Activated CD8-positive, alpha-beta memory T cell treated with anti-CD3 and anti-CD28 coated beads for 36 hours (primary cell): ENCODE data around the gene ADGRL3. TPM values are rescaled to one million over a fixed set of nuclear protein-coding genes. Genes with fewer than 3 reads are reported as not detected.
"Not testable (repeated sequence)": the region's sequence is repeated elsewhere in the genome, so short reads cannot be mapped to it uniquely, and the experiment has no call there.

ENCODE experiments used
- CTCF ChIA-PET: fragments of 350-600 bp; sonication (Branson Sonifier 250); formaldehyde crosslinking; loops from one replicate; lab custom pipeline; 2021; ENCODE audit warnings: antibody characterized with exemption; lab: Charles Lee
- POLR2A ChIA-PET: fragments of 350-600 bp; sonication (Branson Sonifier 250); formaldehyde crosslinking; loops from one replicate; lab custom pipeline; 2021; ENCODE audit warnings: antibody characterized with exemption; lab: Charles Lee
- total RNA-seq, 2 experiments: library from RNA; stranded (reverse); gene quantifications; one replicate each; pipeline ENCODE4 v1.2.3, GENCODE V29; 2021

ADGRL3 gene
- total RNA-seq, 2 experiments from 2014 or later: not detected

DNA sequence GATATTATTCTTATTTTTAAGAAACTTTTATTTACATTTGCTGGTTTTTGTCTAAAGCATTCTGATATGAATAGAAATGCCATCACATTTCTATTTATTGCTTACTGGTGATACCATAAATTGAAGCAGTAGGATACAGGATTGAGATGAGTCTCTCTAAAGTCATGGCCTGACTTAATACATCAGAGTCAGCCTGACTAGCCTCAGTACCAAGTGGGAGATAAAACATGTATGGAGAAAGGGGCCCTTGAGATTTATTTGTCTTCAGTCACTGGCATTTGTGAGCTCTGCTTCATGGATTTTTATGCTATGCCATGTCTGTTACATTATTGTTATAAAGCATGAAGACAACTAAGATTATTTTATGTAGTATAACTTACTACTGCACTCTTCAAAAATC is 465.5 kb downstream of the ADGRL3 start:
- ChIA-PET CTCF (no interaction called here), POLR2A (no interaction called here)

DNA sequence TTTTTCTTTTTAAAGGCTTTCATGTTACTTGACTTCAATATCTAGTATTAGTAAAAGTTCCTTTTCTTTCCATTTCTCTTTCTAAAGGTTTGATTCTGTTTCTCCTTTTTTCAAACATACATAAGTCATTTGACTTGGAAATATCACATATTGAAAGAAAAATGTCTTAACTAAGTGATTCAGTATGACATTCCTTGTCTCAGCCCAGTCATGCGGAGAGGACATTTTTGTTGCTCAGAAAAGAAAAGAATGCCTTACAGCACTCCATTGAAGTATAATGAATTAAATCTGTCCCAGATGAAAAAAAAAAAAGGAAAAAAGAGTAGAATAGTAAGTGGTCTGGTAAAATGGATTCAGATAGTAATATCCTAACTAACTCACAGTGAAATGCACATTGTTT is 466.1 kb downstream of the ADGRL3 start:
- ChIA-PET POLR2A (no interaction called here), CTCF (no interaction called here)

DNA sequence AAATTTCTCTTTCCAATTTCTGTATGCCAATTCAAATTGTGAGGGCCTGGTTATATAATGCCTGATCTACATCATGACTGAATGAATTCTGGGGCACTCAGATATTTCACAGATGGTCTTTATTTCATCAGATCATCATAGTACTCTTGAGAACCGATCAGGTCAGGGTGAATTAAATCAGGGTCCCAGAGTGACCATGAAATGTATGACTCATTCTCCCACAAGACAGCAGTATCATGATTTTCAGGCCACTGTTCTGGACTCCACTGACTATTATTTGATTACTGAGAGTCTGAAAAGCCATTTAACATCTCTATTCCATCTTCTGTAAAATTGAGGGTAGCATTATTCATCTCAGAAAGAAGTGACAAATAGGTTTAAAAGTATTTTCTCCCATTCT is 471.5 kb downstream of the ADGRL3 start:
- CTCF ChIA-PET: no interaction called here

GRCh38 chr4:61675464-61675863 is 475.3 kb downstream of the ADGRL3 start:
- POLR2A ChIA-PET: no interaction called here
- CTCF ChIA-PET: interaction anchor here (0.6 kb wide), 1 partner anchor 558 kb away, joined by 4 read pairs; no protein-coding TSS in a partner anchor

More for the DNA sequence above, 471.5 kb downstream of the ADGRL3 start:
- POLR2A ChIA-PET: no interaction called here

GRCh38 chr4:61678297-61678696 is 478.2 kb downstream of the ADGRL3 start:
- ChIA-PET POLR2A (no interaction called here), CTCF (no interaction called here)

DNA sequence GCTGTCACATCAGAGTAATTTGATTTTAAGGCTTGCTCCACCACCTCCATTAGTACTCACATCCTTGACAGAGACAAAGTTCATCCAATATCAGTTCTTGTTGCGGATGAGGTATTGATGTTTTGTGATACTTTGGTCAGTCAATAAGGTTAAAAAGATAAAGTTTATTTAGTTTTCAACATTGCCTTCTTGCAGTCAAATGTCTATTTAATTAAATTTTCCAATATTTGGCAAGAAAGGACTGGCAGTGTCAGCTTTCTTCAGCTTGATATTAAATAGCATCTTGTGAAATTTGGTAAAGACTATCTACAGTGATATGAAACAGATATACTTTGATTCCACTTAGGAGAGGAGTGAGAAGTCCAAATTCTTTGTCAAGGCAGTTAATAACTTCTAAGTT is 493.4 kb downstream of the ADGRL3 start:
- ChIA-PET POLR2A (no interaction called here), CTCF (no interaction called here)

DNA sequence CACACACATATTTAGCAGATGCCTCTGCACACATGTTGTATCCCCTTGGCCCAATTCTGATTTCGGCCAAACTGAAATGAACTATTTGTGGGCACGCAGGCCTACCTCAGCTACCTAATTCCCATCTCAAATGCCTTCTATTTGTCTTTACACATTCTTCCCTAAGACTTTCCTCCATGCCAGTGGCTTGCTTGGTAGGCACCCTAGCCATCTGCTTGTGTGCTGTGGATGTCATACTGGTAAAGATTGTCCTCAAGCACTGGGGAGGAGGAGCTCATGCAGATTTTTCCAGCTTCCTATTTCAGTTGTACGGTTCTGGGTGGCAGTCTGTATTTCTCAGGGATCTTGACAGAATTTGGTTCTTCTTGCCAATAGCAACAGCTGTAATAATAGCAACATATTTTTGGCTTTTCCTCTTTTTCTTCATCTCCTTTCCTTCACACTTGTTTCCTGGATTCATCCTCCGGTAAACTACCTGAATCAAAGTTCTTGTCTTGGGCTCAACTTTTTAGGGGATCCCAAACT is 514.3 kb downstream of the ADGRL3 start:
- CTCF ChIA-PET: no interaction called here
- POLR2A ChIA-PET: no interaction called here

- CTCF ChIA-PET: no interaction called here
These were observed 516.3 kb downstream of the ADGRL3 start for GRCh38 chr4:61716426-61716825.

DNA sequence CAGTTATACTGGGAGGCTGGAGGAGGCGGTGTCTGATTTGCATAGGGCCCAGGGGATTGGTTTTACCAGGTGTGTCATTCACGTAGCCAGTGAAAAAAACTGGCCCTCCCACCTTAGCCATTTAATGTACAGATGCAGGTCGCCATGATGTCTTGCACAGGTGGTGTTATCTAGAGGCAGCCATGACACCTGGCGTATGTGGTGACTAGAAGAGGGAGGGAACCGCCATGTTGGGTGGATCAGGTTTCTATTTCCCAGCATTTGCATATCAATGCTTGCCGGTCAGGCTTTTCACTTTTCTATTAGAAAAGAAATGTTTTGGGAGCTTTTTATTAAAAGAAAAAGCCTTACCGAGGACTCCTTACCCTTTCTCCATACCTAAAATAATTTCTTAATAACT is 523.4 kb downstream of the ADGRL3 start:
- CTCF ChIA-PET: no interaction called here
- POLR2A ChIA-PET: no interaction called here

More at GRCh38 chr4:61716426-61716825, 516.3 kb downstream of the ADGRL3 start:
- POLR2A ChIA-PET: no interaction called here

DNA sequence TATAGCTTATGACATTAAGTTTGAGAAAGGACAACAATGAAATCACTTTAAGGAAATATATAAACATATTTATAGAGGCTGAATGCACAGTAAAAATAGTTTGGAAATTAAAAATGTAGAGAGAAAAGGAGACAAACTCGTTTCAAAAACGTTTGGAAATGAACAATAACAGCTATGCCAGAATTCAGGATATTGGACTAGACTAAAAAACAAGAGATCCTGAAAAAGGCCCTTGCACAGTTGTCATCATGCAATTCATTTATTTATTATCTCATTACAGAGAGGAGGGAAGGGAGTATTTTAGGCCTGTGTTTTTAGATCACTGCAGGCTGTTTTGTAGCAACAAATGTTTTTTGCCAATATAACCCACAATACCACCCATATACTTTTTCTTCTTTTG is 527.2 kb downstream of the ADGRL3 start:
- POLR2A ChIA-PET: no interaction called here
- CTCF ChIA-PET: no interaction called here

DNA sequence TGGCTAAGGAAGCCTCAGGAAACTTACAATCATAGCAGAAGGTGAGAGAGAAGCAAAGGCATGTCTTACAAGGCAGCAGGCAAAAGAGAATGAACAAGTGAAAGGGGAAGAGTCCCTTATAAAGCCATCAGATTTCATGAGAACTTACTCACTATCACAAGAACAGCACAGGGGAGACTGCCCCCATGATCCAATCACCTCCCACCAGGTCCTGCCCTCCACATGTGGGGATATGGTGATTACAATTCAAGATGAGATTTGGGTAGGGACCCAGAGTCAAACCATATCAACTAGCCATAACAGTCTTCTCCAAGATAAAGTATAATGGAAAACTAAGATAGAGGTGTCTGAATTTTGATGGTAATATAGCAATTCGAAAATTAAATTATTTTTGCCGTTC is 534.3 kb downstream of the ADGRL3 start:
- CTCF ChIA-PET: no interaction called here
- POLR2A ChIA-PET: no interaction called here

- CTCF ChIA-PET: no interaction called here
- POLR2A ChIA-PET: no interaction called here
These were observed 539.8 kb downstream of the ADGRL3 start for GRCh38 chr4:61739887-61740286.

DNA sequence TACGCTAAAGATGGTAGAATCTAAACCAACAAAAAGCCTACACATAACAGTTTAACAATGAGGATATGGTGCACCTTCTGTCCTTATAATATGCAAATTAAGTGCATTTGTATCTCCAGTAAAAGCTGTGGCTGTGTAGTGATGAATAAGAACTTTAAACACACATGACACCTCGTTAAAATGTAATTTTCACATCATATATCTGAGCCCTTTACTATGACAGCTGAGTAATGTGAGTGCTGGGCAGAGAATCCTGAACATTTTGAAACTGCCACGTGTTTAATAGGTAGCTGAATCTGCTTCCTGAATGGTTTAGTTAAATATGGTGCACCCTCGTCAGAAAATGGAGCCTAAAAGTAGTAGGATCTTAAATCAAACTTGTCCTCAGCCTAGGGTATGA is 540.8 kb downstream of the ADGRL3 start:
- POLR2A ChIA-PET: no interaction called here
- CTCF ChIA-PET: no interaction called here

DNA sequence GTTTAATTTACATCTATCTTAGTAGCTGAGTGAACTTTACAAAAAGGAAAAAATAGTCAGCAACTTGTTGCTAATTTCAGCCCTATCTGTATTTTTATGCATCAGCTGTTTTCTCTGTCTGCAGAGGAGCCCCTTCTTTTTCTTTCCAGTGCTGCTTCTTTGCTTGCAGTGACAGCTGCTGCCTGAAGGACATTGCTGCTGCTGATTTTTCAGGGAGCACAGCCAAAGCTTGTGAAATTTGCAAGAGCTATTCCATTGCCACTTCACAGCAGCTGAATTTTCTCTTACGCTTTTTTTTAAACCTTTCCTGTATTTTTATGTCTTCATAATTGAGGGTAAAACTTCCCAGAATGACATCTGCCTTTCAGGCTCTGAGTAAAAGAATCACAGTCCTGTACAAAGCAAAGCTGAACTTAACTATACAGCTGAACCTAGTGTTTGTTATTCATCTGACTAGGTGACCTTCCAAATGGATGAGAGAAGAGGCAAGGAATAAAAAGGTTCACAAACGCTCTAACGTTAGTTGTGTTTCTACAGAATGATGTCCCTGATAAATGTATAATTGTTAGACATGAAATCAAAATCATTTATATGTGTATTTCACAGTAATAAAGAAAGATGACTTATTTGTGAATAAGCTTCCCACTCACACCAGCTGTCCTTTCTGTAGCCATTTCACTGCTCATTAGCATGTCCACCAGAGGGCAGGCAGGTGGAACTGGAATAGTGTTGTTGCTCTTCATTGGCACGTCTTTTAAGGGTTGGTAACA is 541.4 kb downstream of the ADGRL3 start:
- ChIA-PET CTCF (no interaction called here), POLR2A (no interaction called here)

DNA sequence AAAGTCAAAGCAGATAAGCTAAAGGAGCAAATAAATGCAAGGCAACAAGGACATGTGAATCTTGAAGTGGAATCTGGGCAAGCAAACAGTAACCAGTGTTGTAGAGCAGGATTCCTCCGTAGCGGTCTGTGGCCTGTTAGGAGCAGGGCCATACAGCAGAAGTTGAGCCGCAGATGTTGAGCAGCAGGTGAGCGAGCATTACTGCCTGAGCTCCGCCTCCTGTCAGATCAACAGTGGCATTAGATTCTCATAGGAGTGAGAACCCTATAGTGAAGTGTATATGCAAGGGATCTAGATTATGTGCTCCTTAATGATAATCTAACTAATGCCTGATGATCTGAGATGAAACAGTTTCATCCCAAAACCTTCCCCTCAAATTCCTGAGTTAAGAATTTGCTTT is 550.7 kb downstream of the ADGRL3 start:
- ChIA-PET POLR2A (no interaction called here), CTCF (no interaction called here)

DNA sequence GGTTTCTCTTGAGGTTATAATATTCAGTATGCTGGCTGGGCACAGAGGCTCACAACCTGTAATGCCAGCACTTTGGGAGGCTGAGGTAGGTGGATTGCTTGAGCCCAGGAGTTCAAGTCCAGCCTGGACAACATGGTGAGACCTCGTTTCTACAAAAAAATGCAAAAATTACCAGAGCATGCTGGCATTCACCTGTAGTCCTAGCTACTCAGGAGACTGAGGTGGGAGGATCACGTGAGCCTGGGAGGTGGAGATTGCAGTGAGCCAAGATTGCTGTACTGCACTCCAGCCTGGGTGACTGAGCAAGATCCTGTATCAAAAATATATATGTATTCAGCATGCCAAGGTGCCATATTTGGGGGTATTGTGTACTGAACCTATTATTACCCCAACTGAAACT is 552.5 kb downstream of the ADGRL3 start:
- ChIA-PET CTCF (no interaction called here), POLR2A (no interaction called here)

DNA sequence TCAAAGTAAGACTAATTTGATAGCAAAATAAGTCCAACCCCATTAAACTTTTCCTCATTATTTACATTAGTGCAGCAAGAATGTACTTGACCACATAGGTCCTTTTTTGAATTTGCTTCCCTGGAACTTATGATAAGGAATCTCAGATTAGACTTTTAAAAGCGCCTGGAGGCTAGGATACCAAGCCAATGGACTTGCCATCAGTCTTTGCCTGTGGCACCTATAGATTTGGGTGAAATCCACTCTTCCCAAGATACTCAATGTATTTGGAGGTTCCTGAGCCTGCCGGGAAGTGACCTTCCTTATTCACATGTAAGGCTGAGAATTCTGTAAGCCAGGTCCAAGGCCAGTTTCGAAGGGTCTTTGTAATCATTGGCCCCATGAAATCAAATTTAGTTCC is 553.6 kb downstream of the ADGRL3 start:
- ChIA-PET POLR2A (no interaction called here), CTCF (no interaction called here)

DNA sequence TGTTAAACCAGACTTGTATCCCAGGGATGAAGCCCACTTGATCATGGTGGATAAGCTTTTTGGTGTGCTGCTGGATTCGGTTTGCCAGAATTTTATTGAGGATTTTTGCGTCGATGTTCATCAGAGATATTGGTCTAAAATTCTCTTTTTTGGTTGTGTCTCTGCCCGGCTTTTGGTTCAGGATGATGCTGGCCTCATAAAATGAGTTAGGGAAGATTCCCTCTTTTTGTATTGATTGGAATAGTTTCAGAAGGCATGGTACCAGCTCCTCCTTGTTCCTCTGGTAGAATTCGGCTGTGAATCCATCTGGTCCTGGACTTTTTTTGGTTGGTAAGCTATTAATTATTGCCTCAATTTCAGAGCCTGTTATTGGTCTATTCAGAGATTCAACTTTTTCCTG is 556.8 kb downstream of the ADGRL3 start:
- CTCF ChIA-PET, POLR2A ChIA-PET: not testable (repeated sequence)

- POLR2A ChIA-PET, CTCF ChIA-PET: not testable (repeated sequence)
These were observed 557.9 kb downstream of the ADGRL3 start for GRCh38 chr4:61757983-61758382.

DNA sequence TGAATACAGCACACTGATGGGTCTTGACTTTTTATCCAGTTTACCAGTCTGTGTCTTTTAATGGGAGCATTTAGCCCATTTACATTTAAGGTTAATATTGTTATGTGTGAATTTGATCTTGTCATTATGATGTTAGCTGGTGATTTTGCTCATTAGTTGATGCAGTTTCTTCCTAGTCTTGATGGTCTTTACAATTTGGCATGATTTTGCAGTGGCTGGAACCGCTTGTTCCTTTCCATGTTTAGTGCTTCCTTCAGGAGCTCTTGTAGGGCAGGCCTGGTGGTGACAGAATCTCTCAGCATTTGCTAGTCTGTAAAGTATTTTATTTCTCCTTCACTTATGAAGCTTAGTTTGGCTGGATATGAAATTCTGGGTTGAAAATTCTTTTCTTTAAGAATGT is 558.5 kb downstream of the ADGRL3 start:
- POLR2A ChIA-PET: not testable (repeated sequence)

GRCh38 chr4:61759245-61759644 is 559.1 kb downstream of the ADGRL3 start:
- CTCF ChIA-PET, POLR2A ChIA-PET: not testable (repeated sequence)

More for the DNA sequence above, 558.5 kb downstream of the ADGRL3 start:
- CTCF ChIA-PET: not testable (repeated sequence)
